ENCODE results near the gene CCNL2. TPM values are rescaled to one million over a fixed set of nuclear protein-coding genes. Genes with fewer than 3 reads are reported as not detected.
A peak's percentile ranks its signal among the peaks of the same experiment; 100 is the strongest.
"Not testable (repeated sequence)": the region's sequence is repeated elsewhere in the genome, so short reads cannot be mapped to it uniquely, and the experiment has no call there.

The CCNL2 gene
- total and polyA plus RNA-seq, 2 of the 13 experiments (the other 11 are each of a cell fraction or from before 2014, with no cell fraction given), result 105 to 340 TPM

DNA sequence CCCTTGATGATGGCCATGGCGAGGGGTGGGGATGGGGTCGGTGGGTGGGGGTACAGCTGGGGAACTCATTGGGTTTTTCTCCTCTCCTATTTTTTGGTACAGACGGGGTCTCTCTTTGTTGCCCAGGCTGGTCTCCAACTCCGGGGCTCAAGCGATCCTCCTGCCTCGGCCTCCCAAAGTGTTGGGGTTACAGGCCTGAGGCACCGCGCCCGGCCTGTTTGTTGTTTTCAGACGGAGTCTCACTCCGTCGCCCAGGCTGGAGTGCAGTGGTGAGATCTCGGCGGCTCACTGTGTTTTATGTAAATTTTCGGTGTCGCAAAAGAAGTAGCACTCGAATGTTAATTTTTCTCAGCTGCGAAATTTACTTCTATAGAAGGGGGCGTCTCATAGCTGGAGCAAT lies 47.5 kb upstream of the CCNL2 start:
- H3K79me2 ChIP-seq (ENCODE audit: insufficient read depth, low read length); POLR2A ChIA-PET; H3K9me3 ChIP-seq (ENCODE audit: low read length); DNase-seq (ENCODE audit: low spot score); CTCF ChIA-PET (ENCODE audit: low intra/inter-chr PET ratio, low total read pairs); intact Hi-C loops (cut with micrococcal nuclease; ENCODE audit: unreplicated experiment); BruUV-seq (replicated peaks); H4K20me1 ChIP-seq (ENCODE audit: insufficient read depth, low read length); H3K36me3 ChIP-seq (replicated peaks in 1 of 2; ENCODE audit: control insufficient read depth in 1 of 2, insufficient read depth in 2 of 2, low read length in 2 of 2); FAIRE-seq; ATAC-seq; in situ Hi-C loops (cut with HindIII; ENCODE audit: extremely low pct_ligation_motif_present, low pct_unique_long_range_greater_than_20kb); H2AFZ ChIP-seq (ENCODE audit: low read length); H3K27ac ChIP-seq (ENCODE audit: extremely low read length, insufficient read depth, low read length); H3K4me2 ChIP-seq (ENCODE audit: low read depth, low read length); H3K9ac ChIP-seq (ENCODE audit: insufficient read depth, low read depth, low read length); H3K4me3 ChIP-seq (replicated peaks in 1 of 3; ENCODE audit: insufficient read depth in 1 of 3, low read depth in 2 of 3, low read length in 3 of 3): not testable (repeated sequence)
- whole genome bisulfite sequencing (ENCODE audit: low lambda C conversion rate), result 79% methylated on average over 19 of the region's 19 CpGs
- Histone ChIP-seq H3K4me1 (ENCODE audit: insufficient read depth, low read length) (peaks cover 29% of the 10 kb centered on the region), H3K27me3 (ENCODE audit: control insufficient read depth in 1 of 2, insufficient read depth in 2 of 2, low read length in 2 of 2) (peaks cover 3 to 15% of the 10 kb centered on the region in 2 experiments)

DNA sequence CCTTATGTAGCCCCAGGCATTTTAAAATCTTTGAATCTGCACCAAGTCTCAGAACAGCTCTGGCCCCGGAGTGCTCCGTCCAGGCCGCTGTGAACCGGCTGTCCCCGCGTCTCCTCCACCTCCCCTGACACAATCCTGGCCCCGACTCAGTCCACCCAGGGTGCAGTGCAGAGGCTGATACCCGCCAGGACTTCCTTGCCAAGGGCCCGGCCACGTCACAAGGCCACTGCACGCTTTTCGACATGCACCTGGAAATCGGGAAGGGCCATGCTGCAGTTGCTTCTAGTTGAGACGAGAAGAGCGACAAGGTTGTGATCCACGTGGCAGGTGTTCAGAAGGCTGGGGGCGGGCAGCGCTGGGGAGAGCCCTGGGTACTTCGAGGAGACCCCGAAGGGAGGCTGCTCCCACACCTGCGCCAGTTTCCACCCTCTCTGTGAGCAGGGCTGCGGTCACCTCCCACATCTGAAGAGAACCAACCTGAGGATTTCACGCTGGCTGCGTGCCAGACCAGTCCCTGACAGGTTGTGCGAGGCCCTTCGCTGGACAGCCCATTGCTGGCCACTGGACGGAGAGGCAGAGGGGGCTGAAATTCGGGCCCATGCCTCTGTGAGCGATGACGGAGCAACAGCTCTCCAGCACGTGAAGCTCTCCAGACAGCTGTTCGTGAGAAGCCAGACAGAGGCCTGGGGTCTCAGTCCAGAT lies 43.1 kb upstream of the CCNL2 start:
- TF ChIP-seq AGO1 (IDR thresholded peaks at IDR 0.05; ENCODE audit: low read depth, low read length, poor library complexity, severe bottlenecking), result peak; percentile 95
- TF ChIP-seq SAP130 (CRISPR knock-in tag; IDR thresholded peaks at IDR 0.05; ENCODE audit: low read depth), result no peak
- peak; percentile 60 for TF ChIP-seq POLR2G (IDR thresholded peaks at IDR 0.05; ENCODE audit: low read depth, low read length)
- TF ChIP-seq EP300 (IDR thresholded peaks at IDR 0.05; ENCODE audit: low read depth in 2 of 2, low read length in 2 of 2), result no peak
- TF ChIP-seq EP300 (CRISPR knock-in tag; IDR thresholded peaks at IDR 0.05; ENCODE audit: borderline replicate concordance), result no peak
- peak; percentile 17 for TF ChIP-seq SRSF1 (optimal IDR thresholded peaks at IDR 0.05; ENCODE audit: low read depth, low read length)
- TF ChIP-seq, protein P1, sequence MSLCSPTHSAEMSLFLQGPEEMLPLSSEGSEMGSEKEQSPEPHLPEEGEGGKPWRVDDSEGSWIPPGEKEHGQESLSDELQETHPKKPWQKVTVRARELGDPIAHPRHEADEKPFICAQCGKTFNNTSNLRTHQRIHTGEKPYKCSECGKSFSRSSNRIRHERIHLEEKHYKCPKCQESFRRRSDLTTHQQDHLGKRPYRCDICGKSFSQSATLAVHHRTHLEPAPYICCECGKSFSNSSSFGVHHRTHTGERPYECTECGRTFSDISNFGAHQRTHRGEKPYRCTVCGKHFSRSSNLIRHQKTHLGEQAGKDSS (CRISPR knock-in tag; IDR thresholded peaks at IDR 0.05; ENCODE audit: borderline replicate concordance, low read depth), result no peak
- TF ChIP-seq ZBTB38 (CRISPR knock-in tag; IDR thresholded peaks at IDR 0.05), result 0 out of 2 replicates have a peak, but pooled peaks have one; percentile 27
- TF ChIP-seq AGO2 (optimal IDR thresholded peaks at IDR 0.05; ENCODE audit: low read depth, low read length), result peak; percentile 66
- H3K27ac ChIP-seq (ENCODE audit: extremely low read length, insufficient read depth, low read length), result no peak overlapping the region
- ATAC-seq (no peak), DNase-seq (ENCODE audit: low spot score) (no peak), FAIRE-seq (no peak)
- intact Hi-C loops (cut with micrococcal nuclease; ENCODE audit: unreplicated experiment), result loop anchor here (5.0 kb wide), 1 partner anchor 35 kb away; the partner anchor contains the start of gene MRPL20
- peaks cover 46% of the 10 kb centered on the region for H3K4me1 ChIP-seq (ENCODE audit: insufficient read depth, low read length)
- H3K4me2 ChIP-seq (ENCODE audit: low read depth, low read length), result peak overlapping the region; percentile 75
- no peak overlapping the region; the same call in 1 of the 2 replicates for H3K9ac ChIP-seq (ENCODE audit: insufficient read depth, low read depth, low read length)
- POLR2A ChIA-PET, result interaction anchor here (1.6 to 5.4 kb wide), 6 partner anchors 11 to 43 kb away, joined by 4 to 76 read pairs (median 8); partner anchors contain the start of genes ANKRD65 and CCNL2
- 74% methylated on average over 22 of the region's 32 CpGs for WGBS (ENCODE audit: low lambda C conversion rate)
- H3K27me3 ChIP-seq (ENCODE audit: control insufficient read depth in 1 of 2, insufficient read depth in 2 of 2, low read length in 2 of 2), result no peaks in the 10 kb centered on the region
- peaks cover 8% of the 10 kb centered on the region for H3K79me2 ChIP-seq (ENCODE audit: insufficient read depth, low read length)
- BruUV-seq (replicated peaks), result TSS peak; percentile 31
- CTCF ChIA-PET (ENCODE audit: low intra/inter-chr PET ratio, low total read pairs), result interaction anchor here (1.0 kb wide), 1 partner anchor 24 kb away, joined by 3 read pairs; no protein-coding TSS in a partner anchor
- no peak overlapping the region for H2AFZ ChIP-seq (ENCODE audit: low read length)
- no peaks in the 10 kb centered on the region for H3K9me3 ChIP-seq (ENCODE audit: low read length)
- H3K36me3 ChIP-seq (replicated peaks in 1 of 2; ENCODE audit: control insufficient read depth in 1 of 2, insufficient read depth in 2 of 2, low read length in 2 of 2), result peaks cover 0 to 2% of the 10 kb centered on the region in 2 experiments; a peak in 1 of 5 replicates
- H4K20me1 ChIP-seq (ENCODE audit: insufficient read depth, low read length), result no peaks in the 10 kb centered on the region
- in situ Hi-C loops (cut with HindIII; ENCODE audit: extremely low pct_ligation_motif_present, low pct_unique_long_range_greater_than_20kb), result no loop called here
- H3K4me3 ChIP-seq (replicated peaks in 1 of 3; ENCODE audit: insufficient read depth in 1 of 3, low read depth in 2 of 3, low read length in 3 of 3), result no peak overlapping the region
